ENCODE data around the gene C14orf119. TPM values are rescaled to one million over a fixed set of nuclear protein-coding genes. Genes with fewer than 3 reads are reported as not detected.

The C14orf119 gene
- total and polyA plus RNA-seq, 9 of the 15 experiments (the other 6 are each of a cell fraction or from before 2014, with no cell fraction given), result 36.7 to 251 (median 51.8) TPM

DNA sequence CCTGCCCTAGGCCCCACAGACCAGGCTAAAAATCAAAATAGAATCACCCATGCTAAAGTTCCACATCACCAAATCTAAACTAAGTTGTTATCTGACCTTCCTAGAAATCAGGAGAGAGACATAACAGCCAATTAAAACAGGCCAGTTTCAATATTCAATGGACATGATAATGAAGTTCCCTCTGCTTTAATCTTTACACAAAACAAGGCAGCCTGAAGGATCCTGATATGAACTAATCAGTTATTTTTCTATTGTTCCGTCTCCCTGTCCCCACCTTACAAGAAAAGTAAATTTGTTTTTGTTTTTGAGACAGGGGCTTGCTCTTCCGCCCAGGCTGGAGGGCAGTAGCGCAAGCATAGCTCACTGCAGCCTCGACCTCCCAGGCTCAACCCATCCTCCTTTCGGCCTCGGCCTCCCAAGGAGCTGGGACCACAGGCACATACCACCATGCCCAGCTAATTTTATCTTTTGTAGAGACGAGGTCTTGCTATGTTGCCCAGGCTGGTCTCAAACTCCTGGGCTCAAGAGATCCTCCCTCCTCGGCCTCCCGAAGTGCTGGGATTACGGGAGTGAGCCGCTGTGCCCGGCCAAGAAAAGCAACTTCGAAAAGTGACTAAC is 29.1 kb downstream of the C14orf119 start:
- no peak overlapping the region for H3K4me3 ChIP-seq
- DNase-seq (ENCODE audit: extremely low read depth in 1 of 4, low spot score in 3 of 4) (no peak), ATAC-seq (no peak), FAIRE-seq (no peak)
- no peaks in the 10 kb centered on the region for H4K20me1 ChIP-seq (replicated peaks; ENCODE audit: control insufficient read depth, insufficient read depth, low read length)
- no peaks in the 10 kb centered on the region for H3K9me1 ChIP-seq (ENCODE audit: control insufficient read depth, insufficient read depth, low read length)
- no peaks in the 10 kb centered on the region for H3K79me2 ChIP-seq (ENCODE audit: control insufficient read depth, insufficient read depth, low read length)
- CTCF ChIA-PET (ENCODE audit: low intra/inter-chr PET ratio), result interaction anchor here (7.4 kb wide), 1 partner anchor 62 kb away, joined by 310 read pairs; the partner anchor contains the start of gene SLC7A8
- intact Hi-C loops (cut with micrococcal nuclease) (loop anchor here (5.0 kb wide), 3 partner anchors 43 to 438 kb away; partner anchors contain the start of gene PPP1R3E), in situ Hi-C loops (cut with MboI) (loop anchor here (5.0 kb wide), 1 partner anchor 63 kb away; no protein-coding TSS in a partner anchor)
- no peaks in the 10 kb centered on the region for H3K27me3 ChIP-seq (ENCODE audit: control insufficient read depth in 2 of 2, insufficient read depth in 2 of 2, low read length in 2 of 2)
- POLR2A ChIA-PET, result interaction anchor here (0.6 to 1.8 kb wide), 10 partner anchors 9 to 249 kb away, joined by 3 to 4 read pairs (median 3); partner anchors contain the start of gene RNF212B
- peaks cover 60 to 65% of the 10 kb centered on the region in 2 experiments for H3K4me1 ChIP-seq (replicated peaks in 1 of 2; ENCODE audit: control insufficient read depth in 2 of 2, insufficient read depth in 2 of 2, low read length in 2 of 2)
- 69% methylated on average over 13 of the region's 13 CpGs for WGBS (ENCODE audit: insufficient coverage, low coverage, missing lambda C conversion rate)
- no peaks in the 10 kb centered on the region for H3K36me3 ChIP-seq (ENCODE audit: control insufficient read depth, insufficient read depth, low read length)
- no peak overlapping the region for H3K4me2 ChIP-seq (ENCODE audit: insufficient read depth, low read length)
- H3K9ac ChIP-seq (ENCODE audit: insufficient read depth in 1 of 2, low read depth in 2 of 2, low read length in 2 of 2), result no peak overlapping the region
- no TSS peak for BruUV-seq (replicated peaks)
- H2AFZ ChIP-seq (ENCODE audit: low read depth, low read length), result peak overlapping the region; percentile 61; the same call in 1 of the 2 replicates
- no peak overlapping the region for H3K27ac ChIP-seq (ENCODE audit: extremely low read depth, low read depth, low read length)
- no peaks in the 10 kb centered on the region for H3K9me3 ChIP-seq (replicated peaks; ENCODE audit: control insufficient read depth, insufficient read depth, low read depth, low read length)
- TF ChIP-seq, protein P1, sequence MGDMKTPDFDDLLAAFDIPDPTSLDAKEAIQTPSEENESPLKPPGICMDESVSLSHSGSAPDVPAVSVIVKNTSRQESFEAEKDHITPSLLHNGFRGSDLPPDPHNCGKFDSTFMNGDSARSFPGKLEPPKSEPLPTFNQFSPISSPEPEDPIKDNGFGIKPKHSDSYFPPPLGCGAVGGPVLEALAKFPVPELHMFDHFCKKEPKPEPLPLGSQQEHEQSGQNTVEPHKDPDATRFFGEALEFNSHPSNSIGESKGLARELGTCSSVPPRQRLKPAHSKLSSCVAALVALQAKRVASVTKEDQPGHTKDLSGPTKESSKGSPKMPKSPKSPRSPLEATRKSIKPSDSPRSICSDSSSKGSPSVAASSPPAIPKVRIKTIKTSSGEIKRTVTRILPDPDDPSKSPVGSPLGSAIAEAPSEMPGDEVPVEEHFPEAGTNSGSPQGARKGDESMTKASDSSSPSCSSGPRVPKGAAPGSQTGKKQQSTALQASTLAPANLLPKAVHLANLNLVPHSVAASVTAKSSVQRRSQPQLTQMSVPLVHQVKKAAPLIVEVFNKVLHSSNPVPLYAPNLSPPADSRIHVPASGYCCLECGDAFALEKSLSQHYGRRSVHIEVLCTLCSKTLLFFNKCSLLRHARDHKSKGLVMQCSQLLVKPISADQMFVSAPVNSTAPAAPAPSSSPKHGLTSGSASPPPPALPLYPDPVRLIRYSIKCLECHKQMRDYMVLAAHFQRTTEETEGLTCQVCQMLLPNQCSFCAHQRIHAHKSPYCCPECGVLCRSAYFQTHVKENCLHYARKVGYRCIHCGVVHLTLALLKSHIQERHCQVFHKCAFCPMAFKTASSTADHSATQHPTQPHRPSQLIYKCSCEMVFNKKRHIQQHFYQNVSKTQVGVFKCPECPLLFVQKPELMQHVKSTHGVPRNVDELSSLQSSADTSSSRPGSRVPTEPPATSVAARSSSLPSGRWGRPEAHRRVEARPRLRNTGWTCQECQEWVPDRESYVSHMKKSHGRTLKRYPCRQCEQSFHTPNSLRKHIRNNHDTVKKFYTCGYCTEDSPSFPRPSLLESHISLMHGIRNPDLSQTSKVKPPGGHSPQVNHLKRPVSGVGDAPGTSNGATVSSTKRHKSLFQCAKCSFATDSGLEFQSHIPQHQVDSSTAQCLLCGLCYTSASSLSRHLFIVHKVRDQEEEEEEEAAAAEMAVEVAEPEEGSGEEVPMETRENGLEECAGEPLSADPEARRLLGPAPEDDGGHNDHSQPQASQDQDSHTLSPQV (IDR thresholded peaks at IDR 0.05), result 0 out of 2 replicates have a peak, but pooled peaks have one; percentile 24
- TF ChIP-seq CBFA2T2 (conservative IDR thresholded peaks at IDR 0.05), result peak; percentile 50
- TF ChIP-seq SOX6 (IDR thresholded peaks at IDR 0.05), result peak; percentile 83
- TF ChIP-seq TAL1 (IDR thresholded peaks at IDR 0.05), result peak; percentile 47
- TF ChIP-seq MTA2 (IDR thresholded peaks at IDR 0.05; ENCODE audit: low read depth), result peak; percentile 35; the same call in 1 of the 2 replicates
- TF ChIP-seq CBFA2T3 (IDR thresholded peaks at IDR 0.05), result peak; percentile 75
- TF ChIP-seq TCF3 (CRISPR knock-in tag; IDR thresholded peaks at IDR 0.05), result peak; percentile 66
- TF ChIP-seq, protein P2, sequence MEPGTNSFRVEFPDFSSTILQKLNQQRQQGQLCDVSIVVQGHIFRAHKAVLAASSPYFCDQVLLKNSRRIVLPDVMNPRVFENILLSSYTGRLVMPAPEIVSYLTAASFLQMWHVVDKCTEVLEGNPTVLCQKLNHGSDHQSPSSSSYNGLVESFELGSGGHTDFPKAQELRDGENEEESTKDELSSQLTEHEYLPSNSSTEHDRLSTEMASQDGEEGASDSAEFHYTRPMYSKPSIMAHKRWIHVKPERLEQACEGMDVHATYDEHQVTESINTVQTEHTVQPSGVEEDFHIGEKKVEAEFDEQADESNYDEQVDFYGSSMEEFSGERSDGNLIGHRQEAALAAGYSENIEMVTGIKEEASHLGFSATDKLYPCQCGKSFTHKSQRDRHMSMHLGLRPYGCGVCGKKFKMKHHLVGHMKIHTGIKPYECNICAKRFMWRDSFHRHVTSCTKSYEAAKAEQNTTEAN (CRISPR knock-in tag; IDR thresholded peaks at IDR 0.05), result 0 out of 2 replicates have a peak, but pooled peaks have one; percentile 27
- TF ChIP-seq EP300 (IDR thresholded peaks at IDR 0.05; ENCODE audit: low read length), result peak; percentile 30; the same call in 1 of the 2 replicates
- TF ChIP-seq NCOR1 (IDR thresholded peaks at IDR 0.05), result peak; percentile 49; the same call in 1 of the 2 replicates
- TF ChIP-seq RCOR1 (IDR thresholded peaks at IDR 0.05; ENCODE audit: borderline replicate concordance in 1 of 2, low read depth in 2 of 2, low read length in 2 of 2), result peak in 1 of 2 experiments; percentile 29; a peak in 2 of 4 replicates
- TF ChIP-seq CCNT2 (IDR thresholded peaks at IDR 0.05; ENCODE audit: borderline replicate concordance, extremely low read depth, insufficient read length, low read depth, low read length), result peak; percentile 29
- TF ChIP-seq, protein P3, sequence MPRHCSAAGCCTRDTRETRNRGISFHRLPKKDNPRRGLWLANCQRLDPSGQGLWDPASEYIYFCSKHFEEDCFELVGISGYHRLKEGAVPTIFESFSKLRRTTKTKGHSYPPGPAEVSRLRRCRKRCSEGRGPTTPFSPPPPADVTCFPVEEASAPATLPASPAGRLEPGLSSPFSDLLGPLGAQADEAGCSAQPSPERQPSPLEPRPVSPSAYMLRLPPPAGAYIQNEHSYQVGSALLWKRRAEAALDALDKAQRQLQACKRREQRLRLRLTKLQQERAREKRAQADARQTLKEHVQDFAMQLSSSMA (CRISPR knock-in tag; IDR thresholded peaks at IDR 0.05), result no peak
- no peak for TF ChIP-seq ZNF668 (CRISPR knock-in tag; IDR thresholded peaks at IDR 0.05)
- TF ChIP-seq ZKSCAN1 (IDR thresholded peaks at IDR 0.05; ENCODE audit: low read depth, low read length), result no peak
- peak; percentile 35 for TF ChIP-seq ZNF121 (CRISPR knock-in tag; conservative IDR thresholded peaks at IDR 0.05)
- TF ChIP-seq RB1 (IDR thresholded peaks at IDR 0.05; ENCODE audit: low read depth), result no peak

Measured in K562 (cell line).